ENCODE data around the gene ELMO1.

DNA sequence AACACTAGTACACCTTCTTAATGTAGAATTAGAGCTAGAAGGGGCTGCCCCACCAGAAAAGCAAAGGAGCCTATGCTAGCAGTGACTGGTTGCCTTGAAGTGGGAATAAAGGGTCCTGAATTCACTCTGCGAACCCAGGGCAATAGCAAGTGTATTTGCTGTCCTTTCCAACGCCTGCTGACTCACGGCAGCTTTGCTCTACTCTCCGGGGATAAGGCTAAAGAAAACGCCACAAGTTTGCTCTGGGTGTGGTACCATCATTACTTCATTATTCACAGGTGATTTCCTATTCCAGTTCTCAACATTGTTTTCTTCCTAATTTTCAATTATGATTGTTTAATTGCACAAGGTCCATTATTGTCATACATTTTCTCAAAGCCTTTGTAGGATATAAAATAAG is 503.8 kb downstream of the ELMO1 start:
- TF ChIP-seq, protein P1, sequence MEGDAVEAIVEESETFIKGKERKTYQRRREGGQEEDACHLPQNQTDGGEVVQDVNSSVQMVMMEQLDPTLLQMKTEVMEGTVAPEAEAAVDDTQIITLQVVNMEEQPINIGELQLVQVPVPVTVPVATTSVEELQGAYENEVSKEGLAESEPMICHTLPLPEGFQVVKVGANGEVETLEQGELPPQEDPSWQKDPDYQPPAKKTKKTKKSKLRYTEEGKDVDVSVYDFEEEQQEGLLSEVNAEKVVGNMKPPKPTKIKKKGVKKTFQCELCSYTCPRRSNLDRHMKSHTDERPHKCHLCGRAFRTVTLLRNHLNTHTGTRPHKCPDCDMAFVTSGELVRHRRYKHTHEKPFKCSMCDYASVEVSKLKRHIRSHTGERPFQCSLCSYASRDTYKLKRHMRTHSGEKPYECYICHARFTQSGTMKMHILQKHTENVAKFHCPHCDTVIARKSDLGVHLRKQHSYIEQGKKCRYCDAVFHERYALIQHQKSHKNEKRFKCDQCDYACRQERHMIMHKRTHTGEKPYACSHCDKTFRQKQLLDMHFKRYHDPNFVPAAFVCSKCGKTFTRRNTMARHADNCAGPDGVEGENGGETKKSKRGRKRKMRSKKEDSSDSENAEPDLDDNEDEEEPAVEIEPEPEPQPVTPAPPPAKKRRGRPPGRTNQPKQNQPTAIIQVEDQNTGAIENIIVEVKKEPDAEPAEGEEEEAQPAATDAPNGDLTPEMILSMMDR (IDR thresholded peaks at IDR 0.05 in 8 of 11, conservative IDR thresholded peaks at IDR 0.05 in 3 of 11) = no peak
- TF ChIP-seq POLR2AphosphoS5 (IDR thresholded peaks at IDR 0.05) (no peak), POLR2A (IDR thresholded peaks at IDR 0.05) (no peak)

Data from spleen (tissue), 7 donors.